ENCODE data around the gene PPP2R5C. TPM values are rescaled to one million over a fixed set of nuclear protein-coding genes. Genes with fewer than 3 reads are reported as not detected.
"Not testable (repeated sequence)": the region's sequence is repeated elsewhere in the genome, so short reads cannot be mapped to it uniquely, and the experiment has no call there.

Gene PPP2R5C
- total RNA-seq, result 122 and 134 TPM in 2 replicates
- long read RNA-seq, full-length matches to known transcripts, result 124 of 209 reads
- long read RNA-seq, partial matches to known transcripts, result 62 of 209 reads
- long read RNA-seq, other reads (novel, unspliced or antisense), result 23 of 209 reads

DNA sequence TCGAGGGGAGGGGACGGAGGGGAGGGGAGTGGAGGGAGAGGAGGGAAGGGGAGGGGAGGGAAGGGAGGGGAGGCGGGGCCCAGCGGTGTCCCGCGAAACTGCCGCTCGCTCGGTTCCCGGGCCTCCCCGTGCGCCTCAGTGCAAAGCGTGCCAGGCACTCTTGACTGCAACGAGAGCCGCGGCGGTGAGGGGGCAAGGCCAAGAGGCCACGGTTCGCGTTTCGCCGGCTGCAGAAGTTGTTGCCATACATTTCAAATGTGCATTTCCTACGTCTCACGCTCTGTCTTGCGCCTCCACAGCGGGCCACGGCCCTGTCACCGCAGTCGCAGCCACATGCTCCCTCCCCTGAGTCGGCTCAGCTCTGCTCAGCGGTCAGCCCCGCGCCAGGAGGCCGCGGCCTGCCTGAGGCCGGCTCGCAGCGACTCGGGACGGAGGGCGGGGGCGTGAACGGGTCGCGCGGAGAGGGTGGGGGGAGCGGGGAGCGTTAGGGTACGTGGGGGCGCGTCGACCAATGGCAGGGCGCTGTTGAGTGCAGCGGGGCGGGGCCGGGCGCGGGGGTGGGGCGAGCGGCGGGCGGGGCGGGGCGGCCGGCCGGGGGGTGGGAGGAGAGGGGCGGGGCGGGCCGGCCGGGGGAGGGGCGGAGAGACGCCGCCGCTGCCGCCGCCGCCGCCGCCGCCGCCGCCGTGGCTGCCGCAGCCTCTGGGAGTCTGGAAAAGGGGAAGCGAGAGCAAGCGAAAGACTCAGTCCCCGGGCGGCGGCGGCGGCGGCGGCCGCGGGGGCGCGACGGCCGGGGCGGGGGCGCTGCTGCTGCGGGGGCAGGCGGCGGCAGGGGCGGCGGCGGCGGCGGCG, at the start of gene PPP2R5C:
Gene PPP2R5C (plus strand): TSS at position 678 of the 849 bp plus-strand sequence. CDS start 185 bp downstream, outside the sequence.
- no peak for TF ChIP-seq CTCF (conservative IDR thresholded peaks at IDR 0.05)
- Mint-ChIP-seq H3K9me3 (no peaks in the 10 kb centered on the region), H3K4me1 (peaks cover 9% of the 10 kb centered on the region), H3K36me3 (ENCODE audit: low read depth) (peaks cover 4% of the 10 kb centered on the region), H3K4me3 (peak within 1 kb of the TSS; percentile 94), H3K27me3 (ENCODE audit: low read depth) (peaks cover 14% of the 10 kb centered on the region), H3K27ac (ENCODE audit: unreplicated experiment) (peak within 1 kb of the TSS; percentile 81)
- peak; percentile 81 for DNase-seq (ENCODE audit: low read depth, low spot score)

DNA sequence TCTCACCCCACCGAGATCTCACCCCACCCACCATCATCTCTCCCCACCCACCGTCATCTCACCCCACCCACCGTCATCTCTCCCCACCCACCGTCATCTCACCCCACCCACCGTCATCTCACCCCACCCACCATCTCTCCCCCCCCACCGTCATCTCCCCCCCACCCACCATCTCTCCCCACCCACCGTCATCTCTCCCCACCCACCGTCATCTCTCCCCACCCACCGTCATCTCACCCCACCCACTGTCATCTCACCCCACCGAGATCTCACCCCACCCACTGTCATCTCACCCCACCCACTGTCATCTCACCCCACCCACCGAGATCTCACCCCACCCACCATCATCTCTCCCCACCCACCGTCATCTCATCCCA, 49.7 kb upstream of the PPP2R5C start:
- not testable (repeated sequence) for DNase-seq (ENCODE audit: low read depth, low spot score); H3K4me3 Mint-ChIP-seq; H3K9me3 Mint-ChIP-seq; H3K36me3 Mint-ChIP-seq (ENCODE audit: low read depth); H3K27me3 Mint-ChIP-seq (ENCODE audit: low read depth); H3K27ac Mint-ChIP-seq (ENCODE audit: unreplicated experiment)
- H3K4me1 Mint-ChIP-seq, result peaks cover 17% of the 10 kb centered on the region

DNA sequence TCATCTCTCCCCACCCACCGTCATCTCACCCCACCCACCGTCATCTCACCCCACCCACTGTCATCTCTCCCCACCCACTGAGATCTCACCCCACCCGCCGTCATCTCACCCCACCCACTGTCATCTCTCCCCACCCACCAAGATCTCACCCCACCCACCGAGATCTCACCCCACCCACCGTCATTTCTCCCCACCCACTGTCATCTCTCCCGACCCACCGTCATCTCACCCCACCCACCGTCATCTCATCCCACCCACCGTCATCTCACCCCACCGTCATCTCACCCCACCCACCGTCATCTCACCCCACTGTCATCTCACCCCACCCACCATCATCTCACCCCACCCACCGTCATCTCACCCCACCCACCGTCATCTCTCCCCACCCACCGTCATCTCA, 49.2 kb upstream of the PPP2R5C start:
- H3K4me3 Mint-ChIP-seq; H3K27me3 Mint-ChIP-seq (ENCODE audit: low read depth); H3K36me3 Mint-ChIP-seq (ENCODE audit: low read depth); H3K27ac Mint-ChIP-seq (ENCODE audit: unreplicated experiment); DNase-seq (ENCODE audit: low read depth, low spot score); H3K9me3 Mint-ChIP-seq: not testable (repeated sequence)
- peaks cover 16% of the 10 kb centered on the region for H3K4me1 Mint-ChIP-seq

DNA sequence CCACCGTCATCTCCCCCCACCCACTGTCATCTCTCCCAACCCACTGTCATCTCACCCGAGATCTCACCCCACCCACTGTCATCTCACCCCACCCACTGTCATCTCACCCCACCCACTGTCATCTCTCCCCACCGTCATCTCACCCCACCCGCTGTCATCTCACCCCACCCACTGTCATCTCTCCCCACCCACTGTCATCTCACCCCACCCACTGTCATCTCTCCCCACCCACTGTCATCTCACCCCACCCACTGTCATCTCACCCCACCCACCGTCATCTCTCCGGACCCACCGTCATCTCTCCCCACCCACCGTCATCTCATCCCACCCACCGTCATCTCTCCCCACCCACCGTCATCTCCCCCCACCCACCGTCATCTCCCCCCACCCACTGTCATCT, 48.4 kb upstream of the PPP2R5C start:
- not testable (repeated sequence) for H3K4me3 Mint-ChIP-seq; H3K27ac Mint-ChIP-seq (ENCODE audit: unreplicated experiment); H3K27me3 Mint-ChIP-seq (ENCODE audit: low read depth); H3K9me3 Mint-ChIP-seq; DNase-seq (ENCODE audit: low read depth, low spot score); H3K4me1 Mint-ChIP-seq; H3K36me3 Mint-ChIP-seq (ENCODE audit: low read depth)

- no peaks in the 10 kb centered on the region for H3K36me3 Mint-ChIP-seq (ENCODE audit: low read depth)
- no peak overlapping the region for H3K4me3 Mint-ChIP-seq
- DNase-seq (ENCODE audit: low read depth, low spot score), result no peak
- no peaks in the 10 kb centered on the region for H3K27me3 Mint-ChIP-seq (ENCODE audit: low read depth)
- no peak for TF ChIP-seq CTCF (conservative IDR thresholded peaks at IDR 0.05)
- peaks cover 5% of the 10 kb centered on the region for H3K4me1 Mint-ChIP-seq
- H3K9me3 Mint-ChIP-seq, result peaks cover 5% of the 10 kb centered on the region
- H3K27ac Mint-ChIP-seq (ENCODE audit: unreplicated experiment), result no peak overlapping the region
Measured at GRCh38 chr14:101713621-101714349, 47.7 kb upstream of the PPP2R5C start.

- H3K36me3 Mint-ChIP-seq (ENCODE audit: low read depth), result no peaks in the 10 kb centered on the region
- no peak overlapping the region for H3K27ac Mint-ChIP-seq (ENCODE audit: unreplicated experiment)
- H3K4me3 Mint-ChIP-seq, result no peak overlapping the region
- H3K4me1 Mint-ChIP-seq, result peaks cover 7% of the 10 kb centered on the region
- no peak for TF ChIP-seq CTCF (conservative IDR thresholded peaks at IDR 0.05)
- H3K9me3 Mint-ChIP-seq, result peaks cover 5% of the 10 kb centered on the region
- H3K27me3 Mint-ChIP-seq (ENCODE audit: low read depth), result no peaks in the 10 kb centered on the region
- DNase-seq (ENCODE audit: low read depth, low spot score), result no peak
Measured at GRCh38 chr14:101714394-101714793, 47.1 kb upstream of the PPP2R5C start.

Data from neural crest cell (in vitro differentiated cells).